K562 (cell line): ENCODE data around the gene ZNF441. TPM values are rescaled to one million over a fixed set of nuclear protein-coding genes. Genes with fewer than 3 reads are reported as not detected.
A peak's percentile ranks its signal among the peaks of the same experiment; 100 is the strongest.

Source experiments
- ATAC-seq: fragments of 200-7000 bp; cut with Tn5 transposase; 3 replicates; pipeline ENCODE4 v1.9.1; 2020; ENCODE audit warnings: moderate library complexity
- BruUV-seq: library from RNA; stranded (reverse); fragments of 400-500 nt; replicated peaks from 2 replicates; lab custom pipeline; 2021; lab: Mats Ljungman, UMichigan
- CTCF ChIA-PET: fragments of 300-600 bp; formaldehyde crosslinking; extraction: SDS; loops from one replicate; lab custom pipeline; 2021; ENCODE audit warnings: low intra/inter-chr PET ratio; lab: Yijun Ruan, JAX
- POLR2A ChIA-PET: fragments of 300-600, 350-650 bp; sonication (Branson Sonifier 250); formaldehyde crosslinking; extraction: SDS; loops from one replicate; lab custom pipeline; 2021; ENCODE audit warnings: antibody characterized with exemption, inconsistent platforms; lab: Yijun Ruan, JAX
- DNase-seq, 4 experiments: peaks; one replicate each; pipeline versions ENCODE4 v3.0.0 to v3.0.0-alpha.2; 2011 to 2018; ENCODE audit warnings: low spot score in 3 of 4, mixed read lengths in 3 of 4; ENCODE audit errors: extremely low read depth in 1 of 4
- FAIRE-seq: peaks from 2 replicates; lab custom pipeline; 2011; peaks lifted over from hg19 to GRCh38; lab: Jason Lieb, UNC
- H2AFZ ChIP-seq: 2 replicates; pipeline ENCODE4 v1.6.0; 2011; ENCODE audit warnings: low read depth, low read length, control low read depth, inconsistent platforms
- H3K27ac ChIP-seq: fragments of 200-600 bp; 3 replicates; pipeline ENCODE4 v1.8.0; 2011; ENCODE audit warnings: low read depth, mild to moderate bottlenecking, control low read depth, inconsistent platforms, low read length, moderate library complexity, mixed read lengths; ENCODE audit errors: extremely low read depth
- H3K27me3 ChIP-seq, 2 experiments: fragments of 300-600 bp in 1 of 2; 2 replicates in 1 of 2; 3 replicates in 1 of 2; pipeline versions ENCODE4 v1.6.0 to v1.8.0; 2011; ENCODE audit warnings: inconsistent platforms in 2 of 2, low read length in 2 of 2, mild to moderate bottlenecking in 1 of 2, mixed read lengths in 1 of 2, moderate library complexity in 1 of 2; ENCODE audit not compliant: control insufficient read depth in 2 of 2, insufficient read depth in 2 of 2
- H3K36me3 ChIP-seq: fragments of 300-600 bp; 3 replicates; pipeline ENCODE4 v1.8.0; 2011; ENCODE audit warnings: mild to moderate bottlenecking, low read length, inconsistent platforms; ENCODE audit not compliant: control insufficient read depth, insufficient read depth
- H3K4me1 ChIP-seq, 2 experiments: fragments of 200-600 bp in 1 of 2; replicated peaks in 1 of 2; 2 replicates in 1 of 2; 3 replicates in 1 of 2; pipeline versions ENCODE4 v1.5.1 to v1.8.0; 2011; ENCODE audit warnings: inconsistent platforms in 2 of 2, low read length in 2 of 2, mild to moderate bottlenecking in 1 of 2, mixed read lengths in 1 of 2, moderate library complexity in 1 of 2; ENCODE audit not compliant: control insufficient read depth in 2 of 2, insufficient read depth in 2 of 2
- H3K4me2 ChIP-seq: 2 replicates; pipeline ENCODE4 v1.6.1; 2011; ENCODE audit warnings: low read length, control low read depth, inconsistent platforms, mixed read lengths; ENCODE audit not compliant: insufficient read depth
- H3K4me3 ChIP-seq: fragments of 200-600 bp; sonication (generic), shearing (Covaris generic); 2 replicates; pipeline ENCODE4 v1.5.1; 2016; ENCODE audit warnings: control low read depth, inconsistent platforms
- H3K79me2 ChIP-seq: fragments of 200-600 bp; 3 replicates; pipeline ENCODE4 v1.8.0; 2011; ENCODE audit warnings: low read length, inconsistent platforms; ENCODE audit not compliant: control insufficient read depth, insufficient read depth
- H3K9ac ChIP-seq, 2 experiments: 2 replicates each; pipeline versions ENCODE4 v1.6.0 to v1.6.1; 2011; ENCODE audit warnings: low read depth in 2 of 2, low read length in 2 of 2, control low read depth in 1 of 2, inconsistent platforms in 1 of 2, mild to moderate bottlenecking in 1 of 2, mixed read lengths in 1 of 2; ENCODE audit not compliant: insufficient read depth in 1 of 2
- H3K9me1 ChIP-seq: one replicate; pipeline ENCODE4 v1.6.0; 2011; ENCODE audit warnings: inconsistent platforms, mild to moderate bottlenecking, low read length, moderate library complexity; ENCODE audit not compliant: control insufficient read depth, insufficient read depth
- H3K9me3 ChIP-seq: replicated peaks from 2 replicates; pipeline ENCODE4 v1.5.1; 2011; ENCODE audit warnings: low read depth, low read length, inconsistent platforms; ENCODE audit not compliant: control insufficient read depth, insufficient read depth
- H4K20me1 ChIP-seq: replicated peaks from 2 replicates; pipeline ENCODE4 v1.6.1; 2011; ENCODE audit warnings: low read length, inconsistent platforms, mixed read lengths; ENCODE audit not compliant: control insufficient read depth, insufficient read depth
- BRCA1 ChIP-seq, 2 experiments: fragments of 450-650 bp in 1 of 2; sonication (generic) in 1 of 2; formaldehyde crosslinking in 1 of 2; IDR thresholded peaks; 2 replicates each; pipeline versions ENCODE4 v1.5.0 to v1.6.1; 2017 to 2020; ENCODE audit warnings: mild to moderate bottlenecking in 1 of 2, missing genetic modification reagents in 1 of 2
- SPI1 ChIP-seq: IDR thresholded peaks from 2 replicates; pipeline ENCODE4 v1.6.1; 2011; ENCODE audit warnings: low read depth, low read length, control low read depth, borderline replicate concordance
- ZNF280A ChIP-seq: fragments of 450-650 bp; IDR thresholded peaks from 2 replicates; pipeline ENCODE4 v1.6.1; 2018; ENCODE audit warnings: mild to moderate bottlenecking, low read depth; ENCODE audit not compliant: partially characterized antibody
- ZNF354B ChIP-seq: fragments of 250-450 bp; sonication (Bioruptor Pico); IDR thresholded peaks from 2 replicates; pipeline ENCODE4 v1.4.0; 2020
- ZNF507 ChIP-seq: conservative IDR thresholded peaks from 2 replicates; pipeline ENCODE4 v1.6.1; 2017; ENCODE audit warnings: missing genetic modification characterization, missing compliant biosample characterization
- ZNF766 ChIP-seq: fragments of 200-800 bp; sonication (Bioruptor generic); conservative IDR thresholded peaks from 2 replicates; pipeline ENCODE4 v1.6.1; 2016; ENCODE audit warnings: missing genetic modification characterization, missing compliant biosample characterization
- WGBS: fragments of 100-300 bp; shearing (Covaris generic); methylation state at CpG from one replicate; pipeline ENCODE4 v1.1.6; 2016; ENCODE audit warnings: low coverage, mixed read lengths; ENCODE audit not compliant: insufficient coverage; ENCODE audit errors: missing lambda C conversion rate; 5-methylcytosine and 5-hydroxymethylcytosine counted together
- in situ Hi-C: fragments of 300-500 bp; cut with MboI; formaldehyde crosslinking; loops from 4 replicates; pipeline ENCODE4 v1.15.0; 2018; ENCODE audit warnings: inconsistent platforms, mixed read lengths
- intact Hi-C: fragments of 100-400 bp; cut with micrococcal nuclease; formaldehyde crosslinking; loops from 2 replicates; pipeline ENCODE4 v1.14.2; 2022
- polyA plus RNA-seq, 8 experiments: library from polyadenylated mRNA; depleted of rRNA in 4 of 8; stranded (reverse) in 5 of 8; unstranded in 3 of 8; fragments of >200 nt; fragmentation: Nextera tagmentation in 2 of 8; fragmentation: Illumina TruSeq in 1 of 8; extraction: Ambion mirVana in 2 of 8; extraction: Trizol in 1 of 8; gene quantifications; 2 replicates each; pipeline versions ENCODE4 v1.2.1 to v1.2.3, GENCODE V29; 2011 to 2014; ENCODE audit warnings: inconsistent platforms in 1 of 8, missing spikeins in 1 of 8
- total RNA-seq, 7 experiments: library from RNA; depleted of rRNA in 6 of 7; stranded (reverse); fragments of >200 nt in 6 of 7; fragmentation: Illumina TruSeq in 2 of 7; extraction: Trizol in 2 of 7; gene quantifications; 2 replicates each; pipeline versions ENCODE4 v1.2.1 to v1.2.3, GENCODE V29; 2011 to 2021; ENCODE audit warnings: low replicate concordance in 1 of 7

ZNF441 gene
- total and polyA plus RNA-seq, 9 of the 15 experiments (the other 6 are each of a cell fraction or from before 2014, with no cell fraction given) = 1.9 to 14.0 (median 7.8) TPM

GRCh38 chr19:11752244-11752736 lies 14.5 kb upstream of the ZNF441 start:
- DNase-seq = no peak
- no TSS peak for BruUV-seq
- ChIA-PET POLR2A (no interaction called here), CTCF (no interaction called here)
- H3K79me2 ChIP-seq = no peaks in the 10 kb centered on the region
- no peak overlapping the region for H3K27ac ChIP-seq
- H3K9me1 ChIP-seq = no peaks in the 10 kb centered on the region
- intact Hi-C loops = no loop called here
- no peaks in the 10 kb centered on the region for H4K20me1 ChIP-seq
- H3K9me3 ChIP-seq = peaks cover 10% of the 10 kb centered on the region
- no peak overlapping the region for H3K9ac ChIP-seq
- no peak overlapping the region for H2AFZ ChIP-seq
- no peaks in the 10 kb centered on the region for H3K27me3 ChIP-seq
- no peaks in the 10 kb centered on the region for H3K4me1 ChIP-seq
- TF ChIP-seq ZNF507 (tag) (peak; percentile 96), ZNF354B (CRISPR knock-in tag) (peak; percentile 87), ZNF280A (peak; percentile 19), ZNF766 (CRISPR knock-in tag) (no peak)
- TF ChIP-seq, all 486 proteins: peak for 3
- in situ Hi-C loops = no loop called here
- Histone ChIP-seq H3K4me2 (no peak overlapping the region), H3K36me3 (no peaks in the 10 kb centered on the region), H3K4me3 (no peak overlapping the region)
- FAIRE-seq (no peak), ATAC-seq (no peak)
- 0% methylated on average over 2 of the region's 2 CpGs for WGBS

GRCh38 chr19:11754663-11755062 lies 12.1 kb upstream of the ZNF441 start:
- no peak for FAIRE-seq
- Histone ChIP-seq H3K4me3 (no peak overlapping the region), H4K20me1 (no peaks in the 10 kb centered on the region), H3K4me1 (no peaks in the 10 kb centered on the region), H3K27ac (no peak overlapping the region), H3K9me1 (no peaks in the 10 kb centered on the region), H2AFZ (no peak overlapping the region), H3K9ac (no peak overlapping the region), H3K9me3 (peaks cover 8% of the 10 kb centered on the region), H3K27me3 (no peaks in the 10 kb centered on the region), H3K36me3 (no peaks in the 10 kb centered on the region), H3K79me2 (no peaks in the 10 kb centered on the region), H3K4me2 (no peak overlapping the region)
- ChIA-PET POLR2A (no interaction called here), CTCF (no interaction called here)
- TF ChIP-seq SPI1 = 0 out of 2 replicates have a peak, but pooled peaks have one; percentile 1
- no peak for TF ChIP-seq BRCA1 (IDR thresholded peaks at IDR 0.05)
- no peak for TF ChIP-seq BRCA1 (CRISPR knock-in tag; IDR thresholded peaks at IDR 0.05)
- intact Hi-C loops (no loop called here), in situ Hi-C loops (no loop called here)
- ATAC-seq = no peak
- BruUV-seq = no TSS peak
- 15% methylated on average over 4 of the region's 4 CpGs for WGBS
- no peak for DNase-seq
